ENCODE results near the gene EFNB2.

Gene EFNB2

GRCh38 chr13:106498158-106498557 is 37.3 kb downstream of the EFNB2 start:
- no peak for TF ChIP-seq CTCF (IDR thresholded peaks at IDR 0.05; ENCODE audit: low read depth, low read length)
- DNase-seq (ENCODE audit: low read depth, low spot score): no peak
- in situ Hi-C loops (cut with HindIII; ENCODE audit: low sequenced_read_pairs): no loop called here
- no peak overlapping the region for H3K4me3 ChIP-seq (ENCODE audit: low read depth, low read length)

GRCh38 chr13:106497079-106497478 is 38.4 kb downstream of the EFNB2 start:
- in situ Hi-C loops (cut with HindIII; ENCODE audit: low sequenced_read_pairs): no loop called here

GRCh38 chr13:106496072-106496997 is 39.1 kb downstream of the EFNB2 start:
- DNase-seq (ENCODE audit: low read depth, low spot score): no peak
- in situ Hi-C loops (cut with HindIII; ENCODE audit: low sequenced_read_pairs): no loop called here
- H3K4me3 ChIP-seq (ENCODE audit: low read depth, low read length): no peak overlapping the region
- no peak for TF ChIP-seq CTCF (IDR thresholded peaks at IDR 0.05; ENCODE audit: low read depth, low read length)

More at GRCh38 chr13:106497079-106497478, 38.4 kb downstream of the EFNB2 start:
- no peak overlapping the region for H3K4me3 ChIP-seq (ENCODE audit: low read depth, low read length)
- no peak for DNase-seq (ENCODE audit: low read depth, low spot score)
- no peak for TF ChIP-seq CTCF (IDR thresholded peaks at IDR 0.05; ENCODE audit: low read depth, low read length)

- no peak for TF ChIP-seq CTCF (IDR thresholded peaks at IDR 0.05; ENCODE audit: low read depth, low read length)
- no peak for DNase-seq (ENCODE audit: low read depth, low spot score)
- no peak overlapping the region for H3K4me3 ChIP-seq (ENCODE audit: low read depth, low read length)
- in situ Hi-C loops (cut with HindIII; ENCODE audit: low sequenced_read_pairs): no loop called here
Measured at GRCh38 chr13:106494936-106495335, 40.5 kb downstream of the EFNB2 start.

- in situ Hi-C loops (cut with HindIII; ENCODE audit: low sequenced_read_pairs): no loop called here
- no peak for TF ChIP-seq CTCF (IDR thresholded peaks at IDR 0.05; ENCODE audit: low read depth, low read length)
- no peak overlapping the region for H3K4me3 ChIP-seq (ENCODE audit: low read depth, low read length)
- DNase-seq (ENCODE audit: low read depth, low spot score): no peak
Measured at GRCh38 chr13:106494506-106494905, 41.0 kb downstream of the EFNB2 start.

GRCh38 chr13:106493533-106494220 is 41.8 kb downstream of the EFNB2 start:
- in situ Hi-C loops (cut with HindIII; ENCODE audit: low sequenced_read_pairs): no loop called here
- H3K4me3 ChIP-seq (ENCODE audit: low read depth, low read length): no peak overlapping the region
- DNase-seq (ENCODE audit: low read depth, low spot score): no peak

More at GRCh38 chr13:106493533-106494220, 41.8 kb downstream of the EFNB2 start:
- TF ChIP-seq CTCF (IDR thresholded peaks at IDR 0.05; ENCODE audit: low read depth, low read length): no peak

All from astrocyte of the spinal cord (primary cell).